ENCODE data around the gene CSNK1G3.
"Not testable (repeated sequence)": the region's sequence is repeated elsewhere in the genome, so short reads cannot be mapped to it uniquely, and the experiment has no call there.

CSNK1G3 gene

DNA sequence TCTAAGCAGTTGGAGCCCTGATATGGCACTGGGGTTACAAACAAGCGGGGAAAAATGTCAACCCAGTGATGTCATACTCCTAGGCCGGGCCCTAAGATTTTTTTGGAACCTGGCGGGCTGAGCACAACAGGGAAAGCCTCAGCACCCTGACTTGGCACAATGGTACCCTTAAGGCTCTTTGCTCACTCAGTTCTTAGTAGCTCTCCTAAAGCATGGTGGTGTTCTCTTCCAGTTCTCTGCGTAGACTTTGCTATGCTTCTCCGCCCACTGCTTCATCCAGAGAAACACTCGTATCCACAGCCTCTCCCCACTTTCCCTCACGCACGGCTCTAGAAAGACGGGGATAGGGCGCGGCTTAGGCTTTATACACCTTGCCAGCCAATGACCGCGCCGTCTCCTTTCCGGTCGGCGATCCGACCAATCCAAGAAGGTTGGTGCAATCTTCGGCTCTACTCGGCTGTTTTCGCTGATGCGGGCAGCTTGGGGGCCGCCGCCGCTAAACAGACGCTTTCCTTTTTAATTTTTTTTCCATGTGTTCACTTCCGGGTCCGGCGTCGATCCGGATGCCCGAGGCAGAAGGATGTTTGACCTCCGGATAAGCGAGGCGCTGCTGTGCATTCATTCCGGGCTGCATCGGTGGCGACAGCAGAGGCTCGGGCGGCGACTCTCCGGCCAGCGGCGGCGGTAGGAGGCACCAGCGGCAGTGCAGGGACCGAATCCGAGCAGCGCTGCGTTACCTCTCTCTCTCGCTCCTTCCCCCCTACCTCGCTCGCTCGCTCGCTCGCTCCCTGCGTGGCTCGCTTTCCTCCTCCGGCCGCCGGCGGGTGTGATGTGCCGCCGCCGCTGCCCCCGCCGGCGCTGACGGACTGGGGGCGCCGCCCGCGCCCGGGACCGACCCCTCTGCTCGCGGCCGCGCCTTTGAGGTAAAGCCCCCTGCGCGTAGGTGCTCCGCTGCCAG is at the start of gene CSNK1G3:
CSNK1G3 (plus strand) TSS at position 530 of the 958 bp plus-strand sequence. CDS start 33,487 bp downstream, outside the sequence.
- peaks cover 49% of the 10 kb centered on the region for H3K4me1 Mint-ChIP-seq (ENCODE audit: low read depth)
- H3K36me3 Mint-ChIP-seq (ENCODE audit: low read depth) = peaks cover 8% of the 10 kb centered on the region
- DNase-seq = peak; percentile 89
- H3K27me3 Mint-ChIP-seq = peaks cover 6% of the 10 kb centered on the region
- H3K9me3 Mint-ChIP-seq = no peaks in the 10 kb centered on the region
- H3K4me3 Mint-ChIP-seq = peak within 1 kb of the TSS; percentile 98
- peak within 1 kb of the TSS; percentile 99 for H3K27ac Mint-ChIP-seq

DNA sequence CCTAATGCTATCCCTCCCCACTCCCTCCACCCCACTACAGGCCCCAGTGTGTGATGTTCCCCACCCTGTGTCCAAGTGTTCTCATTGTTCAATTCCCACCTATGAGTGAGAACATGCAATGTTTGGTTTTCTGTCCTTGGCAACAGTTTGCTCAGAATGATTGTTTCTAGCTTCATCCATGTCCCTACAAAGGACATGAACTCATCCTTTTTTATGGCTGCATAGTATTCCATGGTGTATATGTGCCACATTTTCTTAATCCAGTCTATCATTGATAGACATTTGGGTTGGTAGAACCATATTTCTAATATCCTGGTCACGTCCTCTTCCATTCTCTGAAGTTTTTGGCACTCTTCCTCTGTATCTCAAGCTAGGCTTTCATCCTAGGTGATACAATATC is 45.1 kb upstream of the CSNK1G3 start:
- H3K27ac Mint-ChIP-seq; H3K27me3 Mint-ChIP-seq; H3K4me3 Mint-ChIP-seq; H3K4me1 Mint-ChIP-seq (ENCODE audit: low read depth); H3K36me3 Mint-ChIP-seq (ENCODE audit: low read depth); DNase-seq: not testable (repeated sequence)
- H3K9me3 Mint-ChIP-seq = peaks cover 13% of the 10 kb centered on the region

DNA sequence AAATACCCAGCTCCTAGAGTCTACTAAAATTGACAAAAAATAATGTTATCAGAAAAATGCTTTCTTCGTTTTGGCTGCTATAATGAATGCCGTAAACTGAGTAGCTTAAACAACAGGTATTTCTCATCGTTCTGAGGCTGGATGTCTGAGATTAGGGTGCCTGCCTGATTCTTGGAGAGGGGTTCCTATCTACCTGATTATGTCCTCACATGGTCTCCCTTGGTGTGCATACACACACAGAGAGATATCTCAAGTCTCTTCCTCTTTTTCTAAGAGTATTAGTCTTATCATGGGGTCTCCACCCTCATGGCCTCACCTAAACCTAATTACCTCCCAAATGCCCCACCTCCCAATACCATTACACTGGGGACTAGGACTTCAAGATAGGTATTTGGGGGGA is 40.6 kb upstream of the CSNK1G3 start:
- DNase-seq = no peak
- Mint-ChIP-seq H3K27me3 (peaks cover 7% of the 10 kb centered on the region), H3K27ac (no peak overlapping the region), H3K4me1 (ENCODE audit: low read depth) (no peaks in the 10 kb centered on the region), H3K9me3 (peaks cover 13% of the 10 kb centered on the region), H3K36me3 (ENCODE audit: low read depth) (no peaks in the 10 kb centered on the region), H3K4me3 (no peak overlapping the region)

DNA sequence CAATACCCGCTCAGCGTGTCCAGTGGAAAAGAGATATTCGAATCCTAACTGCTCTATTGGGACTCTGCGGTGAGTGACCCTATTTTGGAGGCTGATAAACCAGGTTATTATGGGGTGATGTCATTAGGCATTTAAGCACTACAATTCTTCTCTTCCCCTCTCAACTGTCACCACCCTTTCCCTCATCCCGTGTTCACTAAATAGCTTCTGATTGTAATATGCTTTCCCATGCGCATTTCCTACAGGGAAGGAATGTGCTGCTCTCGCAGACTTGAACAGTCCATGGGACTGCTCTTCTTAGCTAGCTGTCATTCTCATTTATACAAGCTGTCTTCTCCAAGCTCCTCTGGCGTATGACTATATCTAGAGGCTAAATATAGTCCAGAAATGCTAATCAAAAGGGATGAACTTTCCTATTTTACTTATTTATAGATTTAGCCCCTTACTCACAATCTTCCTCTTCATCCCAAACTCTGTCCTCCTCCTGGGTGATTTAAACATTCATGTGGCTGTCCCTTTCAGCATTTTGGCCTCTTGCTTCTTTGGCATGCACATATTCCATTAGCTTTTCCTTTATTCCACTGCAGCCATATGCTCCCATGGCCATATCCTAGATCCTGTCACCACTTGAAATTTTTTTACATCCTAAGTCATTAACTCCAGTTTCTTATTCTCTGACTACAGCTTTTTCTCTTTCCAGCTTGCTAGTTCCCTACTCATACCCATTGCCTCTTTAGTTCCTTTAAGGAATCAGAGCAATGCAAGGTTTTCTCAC is 39.6 kb upstream of the CSNK1G3 start:
- H3K9me3 Mint-ChIP-seq = peaks cover 9% of the 10 kb centered on the region
- H3K4me3 Mint-ChIP-seq = no peak overlapping the region
- no peak overlapping the region for H3K27ac Mint-ChIP-seq
- H3K36me3 Mint-ChIP-seq (ENCODE audit: low read depth) = no peaks in the 10 kb centered on the region
- no peaks in the 10 kb centered on the region for H3K4me1 Mint-ChIP-seq (ENCODE audit: low read depth)
- DNase-seq = no peak
- H3K27me3 Mint-ChIP-seq = peaks cover 7% of the 10 kb centered on the region

DNA sequence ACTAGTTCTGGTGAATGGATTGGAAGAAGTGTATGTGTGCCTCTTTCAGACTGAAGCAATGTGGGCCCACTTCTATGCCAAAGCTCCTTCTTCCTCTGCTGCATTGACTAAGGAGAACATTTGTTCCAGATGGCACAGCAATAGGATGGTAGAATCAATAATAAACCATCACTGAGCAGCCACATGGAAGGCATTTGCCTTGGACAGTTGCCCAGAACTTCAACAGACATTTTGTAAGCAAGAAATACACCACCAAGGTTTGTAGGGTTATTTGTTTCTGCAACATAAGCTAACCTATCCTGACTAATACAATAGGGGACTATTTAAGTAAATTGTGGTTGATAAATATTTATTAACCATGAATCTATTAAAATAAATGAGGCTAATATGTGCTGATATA is 37.7 kb upstream of the CSNK1G3 start:
- no peak overlapping the region for H3K4me3 Mint-ChIP-seq
- H3K27me3 Mint-ChIP-seq = peaks cover 11% of the 10 kb centered on the region
- peaks cover 7% of the 10 kb centered on the region for H3K9me3 Mint-ChIP-seq
- DNase-seq = no peak
- H3K4me1 Mint-ChIP-seq (ENCODE audit: low read depth) = no peaks in the 10 kb centered on the region
- no peaks in the 10 kb centered on the region for H3K36me3 Mint-ChIP-seq (ENCODE audit: low read depth)
- H3K27ac Mint-ChIP-seq = no peak overlapping the region

DNA sequence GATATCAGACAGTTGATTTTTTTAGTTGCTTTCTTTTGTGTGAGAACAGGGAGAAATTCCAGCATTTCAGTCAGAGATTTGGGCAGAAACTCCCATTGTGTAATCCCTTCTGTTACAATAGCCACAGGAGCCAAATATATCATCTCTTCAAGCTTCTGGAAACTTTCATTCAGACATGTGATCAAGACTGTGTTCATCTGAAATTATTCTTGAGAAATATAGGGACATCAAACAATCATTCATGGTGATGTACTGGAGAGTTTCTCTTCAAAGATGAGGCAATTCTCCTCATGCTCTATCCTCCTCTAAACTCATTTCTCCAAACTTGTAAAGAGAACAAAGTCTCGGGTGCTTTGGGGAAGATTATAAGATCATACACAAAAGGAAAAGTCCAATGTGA is 35.2 kb upstream of the CSNK1G3 start:
- Mint-ChIP-seq H3K36me3 (ENCODE audit: low read depth) (no peaks in the 10 kb centered on the region), H3K4me3 (no peak overlapping the region), H3K4me1 (ENCODE audit: low read depth) (no peaks in the 10 kb centered on the region), H3K27ac (no peak overlapping the region), H3K27me3 (peaks cover 4% of the 10 kb centered on the region), H3K9me3 (no peaks in the 10 kb centered on the region)
- DNase-seq = no peak

DNA sequence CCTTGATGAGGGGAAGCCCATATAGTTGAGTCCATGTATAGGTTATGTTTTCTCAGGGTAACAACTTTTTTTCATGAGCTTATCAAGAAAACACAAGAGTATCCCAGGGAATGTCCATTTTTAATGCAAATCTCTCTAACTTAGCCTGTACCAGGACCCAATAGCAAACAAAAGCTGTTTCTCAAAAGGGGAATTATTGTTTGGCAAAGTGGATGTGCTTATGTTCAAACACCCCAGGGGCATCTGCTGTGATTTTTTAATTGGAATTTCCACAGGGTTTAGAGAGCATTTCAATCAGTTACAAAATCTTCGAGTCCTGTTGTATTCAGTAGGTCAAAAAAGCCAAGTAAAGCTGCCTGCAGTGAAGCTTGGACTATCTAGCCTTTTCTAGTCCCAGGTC is 33.4 kb upstream of the CSNK1G3 start:
- DNase-seq = no peak
- Mint-ChIP-seq H3K9me3 (no peaks in the 10 kb centered on the region), H3K4me3 (no peak overlapping the region), H3K36me3 (ENCODE audit: low read depth) (no peaks in the 10 kb centered on the region), H3K27ac (no peak overlapping the region), H3K4me1 (ENCODE audit: low read depth) (no peaks in the 10 kb centered on the region), H3K27me3 (peaks cover 4% of the 10 kb centered on the region)

DNA sequence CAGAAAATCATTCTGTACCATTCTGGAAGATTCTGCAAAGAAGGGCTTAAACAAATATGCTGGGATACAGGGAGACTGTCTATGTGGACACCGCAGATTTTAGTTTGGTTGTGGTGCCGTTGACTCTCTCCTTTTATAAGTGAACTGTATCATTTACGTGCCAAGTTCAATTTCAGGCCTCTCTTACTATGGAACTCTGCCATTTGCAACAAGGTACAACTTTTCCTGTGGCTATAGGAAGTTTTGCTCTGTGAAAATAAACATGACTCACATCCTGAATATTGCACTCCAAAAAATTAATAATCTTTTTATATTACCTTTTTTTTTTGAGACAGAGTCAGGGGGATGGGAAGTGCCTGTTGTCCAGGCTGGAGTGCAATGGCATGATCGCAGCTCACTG is 29.7 kb upstream of the CSNK1G3 start:
- Mint-ChIP-seq H3K9me3 (no peaks in the 10 kb centered on the region), H3K36me3 (ENCODE audit: low read depth) (no peaks in the 10 kb centered on the region), H3K4me3 (no peak overlapping the region), H3K27ac (no peak overlapping the region), H3K27me3 (peaks cover 23% of the 10 kb centered on the region), H3K4me1 (ENCODE audit: low read depth) (no peaks in the 10 kb centered on the region)
- no peak for DNase-seq

DNA sequence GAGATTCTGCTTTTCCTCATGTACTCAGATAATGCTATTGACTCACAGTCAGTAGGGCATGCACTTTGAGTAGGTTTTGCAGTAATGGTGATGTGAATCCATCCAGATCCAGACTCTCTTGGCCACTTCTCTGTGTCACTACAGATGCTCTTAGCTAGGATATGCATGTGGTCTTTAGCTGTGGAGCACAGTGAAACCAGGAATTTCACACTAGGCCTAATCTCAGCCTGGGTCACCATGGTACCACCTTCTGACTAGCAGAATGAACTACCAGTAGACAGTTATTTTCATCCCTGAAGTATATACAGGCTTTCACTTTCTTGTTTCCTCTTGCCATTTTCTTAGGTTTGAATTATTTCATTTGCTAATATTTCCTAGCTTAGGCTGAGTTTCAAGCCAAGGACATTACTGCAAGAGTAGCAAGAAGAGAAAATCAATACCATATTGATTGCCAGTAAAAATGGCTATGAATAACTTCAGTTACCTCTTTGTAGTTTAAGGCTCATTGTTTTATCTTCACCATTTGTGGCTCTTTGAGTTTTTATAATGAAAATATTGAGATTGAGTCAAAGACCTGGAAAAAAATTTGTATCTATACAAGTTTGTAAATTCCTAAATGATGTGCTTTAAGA is 28.4 kb upstream of the CSNK1G3 start:
- peaks cover 35% of the 10 kb centered on the region for H3K27me3 Mint-ChIP-seq
- no peaks in the 10 kb centered on the region for H3K36me3 Mint-ChIP-seq (ENCODE audit: low read depth)
- DNase-seq = no peak
- H3K4me3 Mint-ChIP-seq = no peak overlapping the region
- no peaks in the 10 kb centered on the region for H3K9me3 Mint-ChIP-seq
- H3K4me1 Mint-ChIP-seq (ENCODE audit: low read depth) = no peaks in the 10 kb centered on the region
- H3K27ac Mint-ChIP-seq = no peak overlapping the region

DNA sequence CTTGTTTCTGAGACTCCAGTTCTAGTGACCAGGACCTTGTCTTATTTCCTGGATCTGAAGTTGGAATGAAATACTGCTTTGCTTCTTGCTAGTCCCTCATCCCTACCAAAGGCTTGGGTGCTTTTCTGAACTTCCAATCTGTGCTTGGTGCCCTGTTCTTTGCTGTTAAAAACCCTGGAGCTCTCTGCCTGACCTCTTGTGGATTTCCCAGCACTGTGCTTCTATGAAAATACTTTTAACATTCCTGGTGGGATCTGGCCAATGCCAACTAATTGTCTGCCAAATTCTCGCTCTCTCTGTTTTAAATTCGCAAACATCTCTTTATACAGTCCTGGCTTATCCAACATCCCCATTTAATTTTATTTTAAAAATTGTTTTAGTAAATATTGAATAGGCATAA is 26.7 kb upstream of the CSNK1G3 start:
- Mint-ChIP-seq H3K27me3 (peaks cover 37% of the 10 kb centered on the region), H3K4me3 (no peak overlapping the region), H3K27ac (no peak overlapping the region), H3K9me3 (no peaks in the 10 kb centered on the region), H3K36me3 (ENCODE audit: low read depth) (no peaks in the 10 kb centered on the region), H3K4me1 (ENCODE audit: low read depth) (no peaks in the 10 kb centered on the region)
- no peak for DNase-seq

DNA sequence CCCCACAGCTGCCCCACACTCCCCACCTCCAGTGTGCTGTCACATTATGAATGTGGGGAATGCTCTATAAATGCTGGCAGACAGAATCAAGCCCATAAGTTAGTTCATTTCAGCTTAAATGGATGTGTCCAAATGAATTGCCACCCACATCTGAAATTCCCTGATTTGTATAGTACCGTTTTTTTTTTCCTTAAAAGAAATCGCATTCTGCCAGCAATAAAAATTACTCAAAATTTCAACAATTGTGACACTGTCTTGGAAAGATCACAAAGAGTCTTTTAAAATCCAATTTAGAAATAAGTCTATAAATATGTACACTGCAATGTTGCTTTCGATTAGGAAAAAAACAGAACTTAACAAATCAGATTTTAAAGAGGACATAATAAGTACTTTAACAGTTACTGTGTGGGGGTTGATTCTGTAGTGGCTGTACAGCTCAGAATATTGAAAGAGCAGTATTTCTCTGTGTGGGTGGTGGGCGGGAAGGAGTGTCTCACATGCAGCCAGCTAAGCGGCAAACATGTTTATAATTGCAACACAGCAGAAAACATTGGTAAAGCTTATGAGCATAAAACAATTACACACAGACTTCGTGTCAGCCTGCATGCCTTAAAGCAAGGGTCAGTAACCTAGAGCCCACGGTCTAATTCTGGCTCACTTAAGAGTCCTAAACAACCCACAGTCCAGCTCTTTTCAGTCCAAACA is 24.9 kb upstream of the CSNK1G3 start:
- DNase-seq = no peak
- H3K36me3 Mint-ChIP-seq (ENCODE audit: low read depth) = no peaks in the 10 kb centered on the region
- H3K4me3 Mint-ChIP-seq = no peak overlapping the region
- no peaks in the 10 kb centered on the region for H3K9me3 Mint-ChIP-seq
- no peaks in the 10 kb centered on the region for H3K4me1 Mint-ChIP-seq (ENCODE audit: low read depth)
- H3K27ac Mint-ChIP-seq = no peak overlapping the region
- peaks cover 44% of the 10 kb centered on the region for H3K27me3 Mint-ChIP-seq

DNA sequence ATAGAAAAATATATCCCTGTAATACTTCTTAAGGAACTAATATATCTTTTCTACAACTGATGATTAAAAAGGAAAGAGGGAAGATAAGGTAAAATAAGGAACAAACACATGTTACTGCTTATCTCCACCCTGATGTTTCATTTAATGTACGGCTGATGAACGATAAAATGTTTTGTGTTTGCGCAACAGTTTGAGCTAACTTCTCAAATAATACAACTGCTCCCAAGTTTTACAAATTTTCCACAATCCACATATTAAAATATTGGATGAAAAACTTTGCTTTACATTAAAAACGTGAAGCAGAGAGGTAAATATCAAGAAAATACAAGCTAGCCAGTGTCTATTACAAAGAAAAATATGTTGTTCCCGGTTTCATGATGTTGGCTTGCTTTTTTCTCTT is 21.0 kb upstream of the CSNK1G3 start:
- Mint-ChIP-seq H3K9me3 (no peaks in the 10 kb centered on the region), H3K36me3 (ENCODE audit: low read depth) (no peaks in the 10 kb centered on the region), H3K27ac (no peak overlapping the region), H3K4me3 (no peak overlapping the region), H3K27me3 (peaks cover 34% of the 10 kb centered on the region), H3K4me1 (ENCODE audit: low read depth) (no peaks in the 10 kb centered on the region)
- DNase-seq = no peak

DNA sequence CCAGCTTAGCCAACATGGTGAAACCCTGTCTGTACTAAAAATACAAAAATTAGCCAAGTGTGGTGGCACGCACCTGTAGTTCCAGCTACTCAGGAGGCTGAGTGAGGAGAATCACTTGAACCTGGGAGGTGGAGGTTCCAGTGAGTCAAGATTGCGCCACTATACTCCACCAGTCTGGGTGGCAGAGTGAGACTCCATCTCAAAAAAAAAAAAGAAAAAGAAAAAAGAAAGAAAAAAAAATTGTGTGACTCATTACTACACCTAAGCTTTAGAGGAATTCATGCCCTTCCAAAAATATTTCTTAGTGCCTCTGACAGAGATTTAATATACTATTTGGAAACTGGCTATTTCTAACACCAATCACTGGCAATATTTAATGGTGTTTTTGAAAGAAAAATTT is 16.8 kb upstream of the CSNK1G3 start:
- H3K4me3 Mint-ChIP-seq; H3K36me3 Mint-ChIP-seq (ENCODE audit: low read depth); H3K27me3 Mint-ChIP-seq; H3K9me3 Mint-ChIP-seq; H3K4me1 Mint-ChIP-seq (ENCODE audit: low read depth); H3K27ac Mint-ChIP-seq; DNase-seq: not testable (repeated sequence)

DNA sequence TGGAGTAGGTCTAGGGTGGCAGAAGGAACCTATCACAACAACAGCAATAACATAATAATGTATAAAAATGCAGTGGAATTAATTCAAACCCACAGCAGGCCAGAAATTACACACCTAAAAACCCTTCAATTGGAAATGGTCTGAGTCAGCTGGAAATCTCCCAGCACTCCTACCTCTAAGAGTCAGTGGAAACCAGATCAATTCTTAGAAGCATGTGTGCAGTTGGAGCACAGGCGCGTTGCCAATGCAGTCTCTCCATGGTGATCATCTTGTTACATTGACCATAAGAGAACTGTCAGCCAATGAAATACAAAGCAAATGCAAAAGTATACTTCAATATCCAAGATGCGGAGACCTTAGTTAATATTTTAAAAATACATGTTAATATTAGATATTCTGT is 15.1 kb upstream of the CSNK1G3 start:
- H3K4me3 Mint-ChIP-seq = no peak overlapping the region
- no peak overlapping the region for H3K27ac Mint-ChIP-seq
- H3K9me3 Mint-ChIP-seq = no peaks in the 10 kb centered on the region
- H3K4me1 Mint-ChIP-seq (ENCODE audit: low read depth) = peaks cover 3% of the 10 kb centered on the region
- peaks cover 4% of the 10 kb centered on the region for H3K27me3 Mint-ChIP-seq
- no peak for DNase-seq
- no peaks in the 10 kb centered on the region for H3K36me3 Mint-ChIP-seq (ENCODE audit: low read depth)
